IMR-90 (cell line): ENCODE data around the gene AJM1.

Source experiments
- CHD1 ChIP-seq: IDR thresholded peaks from 2 replicates; pipeline ENCODE4 v1.6.1; 2012; ENCODE audit warnings: low read depth, low read length, improper control_type of control experiment
- MXI1 ChIP-seq: IDR thresholded peaks from 2 replicates; pipeline ENCODE4 v1.6.1; 2012; ENCODE audit warnings: low read depth, mild to moderate bottlenecking, low read length, moderate library complexity, borderline replicate concordance
- NFE2L2 ChIP-seq: fragments of 150-350 bp; IDR thresholded peaks from 2 replicates; pipeline ENCODE4 v1.6.1; 2016; ENCODE audit warnings: low read depth, mild to moderate bottlenecking, low read length
- POLR2A ChIP-seq: IDR thresholded peaks from 2 replicates; pipeline ENCODE4 v1.6.1; 2012; ENCODE audit warnings: mild to moderate bottlenecking, low read depth, low read length
- RAD21 ChIP-seq: IDR thresholded peaks from 2 replicates; pipeline ENCODE4 v1.6.1; 2012; ENCODE audit warnings: low read length, improper control_type of control experiment
- RFX5 ChIP-seq: IDR thresholded peaks from 2 replicates; pipeline ENCODE4 v1.8.0; 2012; ENCODE audit warnings: low read depth, mild to moderate bottlenecking, low read length, moderate library complexity
- SMC3 ChIP-seq: fragments of 150-350 bp; IDR thresholded peaks from 2 replicates; pipeline ENCODE4 v1.6.1; 2016; ENCODE audit warnings: low read depth, mild to moderate bottlenecking, antibody characterized with exemption, low read length, moderate library complexity
- TF ChIP-seq, protein P1 (sequence below): conservative IDR thresholded peaks from 2 replicates; pipeline ENCODE4 v1.5.1; 2012; ENCODE audit warnings: mild to moderate bottlenecking, low read depth, low read length, improper control_type of control experiment
- TF ChIP-seq, protein P2 (sequence below): fragments of 150-350 bp; IDR thresholded peaks from 2 replicates; pipeline ENCODE4 v1.6.1; 2017; ENCODE audit warnings: mild to moderate bottlenecking, antibody characterized with exemption, low read length, low read depth

DNA sequence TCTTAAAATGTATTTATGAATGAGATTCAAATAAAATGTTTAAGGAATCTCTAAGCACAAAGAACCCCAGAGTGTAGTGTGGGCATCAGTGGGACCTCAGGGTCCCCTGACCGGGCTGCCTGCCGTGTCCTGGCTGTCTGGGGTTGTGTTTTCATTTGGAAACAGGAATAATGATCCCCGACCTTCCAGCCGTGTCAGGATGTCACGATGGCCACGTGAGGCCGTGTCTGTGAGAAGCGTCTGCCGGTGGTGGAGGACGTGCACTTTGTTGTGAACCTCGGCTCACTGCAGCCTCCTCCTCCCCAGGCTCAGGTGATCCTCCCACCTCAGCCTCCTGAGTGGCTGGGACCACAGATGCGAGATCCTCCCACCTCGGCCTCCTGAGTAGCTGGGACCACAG is 48.4 kb downstream of the AJM1 start:
- TF ChIP-seq, protein P1, sequence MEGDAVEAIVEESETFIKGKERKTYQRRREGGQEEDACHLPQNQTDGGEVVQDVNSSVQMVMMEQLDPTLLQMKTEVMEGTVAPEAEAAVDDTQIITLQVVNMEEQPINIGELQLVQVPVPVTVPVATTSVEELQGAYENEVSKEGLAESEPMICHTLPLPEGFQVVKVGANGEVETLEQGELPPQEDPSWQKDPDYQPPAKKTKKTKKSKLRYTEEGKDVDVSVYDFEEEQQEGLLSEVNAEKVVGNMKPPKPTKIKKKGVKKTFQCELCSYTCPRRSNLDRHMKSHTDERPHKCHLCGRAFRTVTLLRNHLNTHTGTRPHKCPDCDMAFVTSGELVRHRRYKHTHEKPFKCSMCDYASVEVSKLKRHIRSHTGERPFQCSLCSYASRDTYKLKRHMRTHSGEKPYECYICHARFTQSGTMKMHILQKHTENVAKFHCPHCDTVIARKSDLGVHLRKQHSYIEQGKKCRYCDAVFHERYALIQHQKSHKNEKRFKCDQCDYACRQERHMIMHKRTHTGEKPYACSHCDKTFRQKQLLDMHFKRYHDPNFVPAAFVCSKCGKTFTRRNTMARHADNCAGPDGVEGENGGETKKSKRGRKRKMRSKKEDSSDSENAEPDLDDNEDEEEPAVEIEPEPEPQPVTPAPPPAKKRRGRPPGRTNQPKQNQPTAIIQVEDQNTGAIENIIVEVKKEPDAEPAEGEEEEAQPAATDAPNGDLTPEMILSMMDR: no peak
- no peak for TF ChIP-seq POLR2A
- TF ChIP-seq MXI1: no peak
- TF ChIP-seq NFE2L2: no peak
- no peak for TF ChIP-seq RAD21
- TF ChIP-seq RFX5: no peak
- no peak for TF ChIP-seq CHD1
- TF ChIP-seq, protein P2, sequence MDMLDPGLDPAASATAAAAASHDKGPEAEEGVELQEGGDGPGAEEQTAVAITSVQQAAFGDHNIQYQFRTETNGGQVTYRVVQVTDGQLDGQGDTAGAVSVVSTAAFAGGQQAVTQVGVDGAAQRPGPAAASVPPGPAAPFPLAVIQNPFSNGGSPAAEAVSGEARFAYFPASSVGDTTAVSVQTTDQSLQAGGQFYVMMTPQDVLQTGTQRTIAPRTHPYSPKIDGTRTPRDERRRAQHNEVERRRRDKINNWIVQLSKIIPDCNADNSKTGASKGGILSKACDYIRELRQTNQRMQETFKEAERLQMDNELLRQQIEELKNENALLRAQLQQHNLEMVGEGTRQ: no peak
- TF ChIP-seq SMC3: no peak
